SU-DHL-6 (cell line): ENCODE data around the gene THRA.

Source experiments
- H2AFZ ChIP-seq: fragments of 200-600 bp; sonication (generic); 2 replicates; pipeline ENCODE4 v1.6.1; 2014; ENCODE audit warnings: low read depth, mild to moderate bottlenecking, moderate library complexity, mixed read lengths, antibody characterized with exemption, low read length; ENCODE audit not compliant: severe bottlenecking
- H3F3A ChIP-seq: fragments of 200-600 bp; shearing (Covaris generic); 2 replicates; pipeline ENCODE4 v1.6.0; 2016; ENCODE audit warnings: antibody characterized with exemption, mild to moderate bottlenecking; ENCODE audit not compliant: insufficient read depth
- H3K27ac ChIP-seq: fragments of 200-600 bp; sonication (generic); 2 replicates; pipeline ENCODE4 v1.5.1; 2016; ENCODE audit warnings: low read depth, mild to moderate bottlenecking, low read length, moderate library complexity, mixed read lengths
- H3K27me3 ChIP-seq: fragments of 200-600 bp; sonication (generic), shearing (Covaris generic); 2 replicates; pipeline ENCODE4 v1.6.0; 2014; ENCODE audit warnings: mild to moderate bottlenecking, low read length
- H3K36me3 ChIP-seq: fragments of 200-600 bp; sonication (generic); 2 replicates; pipeline ENCODE4 v1.6.1; 2014; ENCODE audit warnings: mild to moderate bottlenecking, low read length, mixed read lengths
- H3K4me2 ChIP-seq: fragments of 300-600, 200-600 bp; shearing (Covaris generic), sonication (generic); 2 replicates; pipeline ENCODE4 v1.6.0; 2014; ENCODE audit warnings: low read length, low read depth, mild to moderate bottlenecking; ENCODE audit not compliant: poor library complexity, severe bottlenecking
- H3K4me3 ChIP-seq: fragments of 200-600 bp; sonication (generic); 2 replicates; pipeline ENCODE4 v1.5.1; 2014; ENCODE audit warnings: antibody characterized with exemption, low read length, mild to moderate bottlenecking, mixed read lengths; ENCODE audit not compliant: insufficient read depth, poor library complexity, severe bottlenecking
- H3K79me2 ChIP-seq: fragments of 200-600 bp; sonication (generic); 2 replicates; pipeline ENCODE4 v1.6.1; 2014; ENCODE audit warnings: mild to moderate bottlenecking, low read length, moderate library complexity; ENCODE audit not compliant: insufficient read depth
- H3K9ac ChIP-seq: fragments of 200-600 bp; sonication (generic); 2 replicates; pipeline ENCODE4 v1.7.0; 2014; ENCODE audit warnings: mild to moderate bottlenecking, low read length
- H3K9me2 ChIP-seq: fragments of 200-600 bp; sonication (generic); replicated peaks from 2 replicates; pipeline ENCODE4 v1.6.1; 2014; ENCODE audit warnings: low read length; ENCODE audit not compliant: insufficient read depth
- H3K9me3 ChIP-seq: fragments of 200-600 bp; sonication (generic); 2 replicates; pipeline ENCODE4 v1.6.1; 2014; ENCODE audit warnings: low read length, mixed read lengths; ENCODE audit not compliant: insufficient read depth
- H4K20me1 ChIP-seq: fragments of 200-600 bp; sonication (generic); 2 replicates; pipeline ENCODE4 v1.6.1; 2014; ENCODE audit warnings: low read depth, mild to moderate bottlenecking, antibody characterized with exemption, low read length, moderate library complexity, mixed read lengths
- CTCF ChIP-seq: fragments of 200-600 bp; sonication (generic); IDR thresholded peaks from one replicate; pipeline ENCODE4 v1.5.1; 2017; ENCODE audit warnings: antibody characterized with exemption, mild to moderate bottlenecking, low read length, moderate library complexity; ENCODE audit not compliant: insufficient read depth, poor library complexity, severe bottlenecking
- EZH2phosphoT487 ChIP-seq: fragments of 200-600 bp; sonication (generic), shearing (Covaris generic); conservative IDR thresholded peaks from 2 replicates; pipeline ENCODE4 v1.6.1; 2018; ENCODE audit warnings: mild to moderate bottlenecking, antibody characterized with exemption, low read length, moderate library complexity, mixed read lengths

The THRA gene

DNA sequence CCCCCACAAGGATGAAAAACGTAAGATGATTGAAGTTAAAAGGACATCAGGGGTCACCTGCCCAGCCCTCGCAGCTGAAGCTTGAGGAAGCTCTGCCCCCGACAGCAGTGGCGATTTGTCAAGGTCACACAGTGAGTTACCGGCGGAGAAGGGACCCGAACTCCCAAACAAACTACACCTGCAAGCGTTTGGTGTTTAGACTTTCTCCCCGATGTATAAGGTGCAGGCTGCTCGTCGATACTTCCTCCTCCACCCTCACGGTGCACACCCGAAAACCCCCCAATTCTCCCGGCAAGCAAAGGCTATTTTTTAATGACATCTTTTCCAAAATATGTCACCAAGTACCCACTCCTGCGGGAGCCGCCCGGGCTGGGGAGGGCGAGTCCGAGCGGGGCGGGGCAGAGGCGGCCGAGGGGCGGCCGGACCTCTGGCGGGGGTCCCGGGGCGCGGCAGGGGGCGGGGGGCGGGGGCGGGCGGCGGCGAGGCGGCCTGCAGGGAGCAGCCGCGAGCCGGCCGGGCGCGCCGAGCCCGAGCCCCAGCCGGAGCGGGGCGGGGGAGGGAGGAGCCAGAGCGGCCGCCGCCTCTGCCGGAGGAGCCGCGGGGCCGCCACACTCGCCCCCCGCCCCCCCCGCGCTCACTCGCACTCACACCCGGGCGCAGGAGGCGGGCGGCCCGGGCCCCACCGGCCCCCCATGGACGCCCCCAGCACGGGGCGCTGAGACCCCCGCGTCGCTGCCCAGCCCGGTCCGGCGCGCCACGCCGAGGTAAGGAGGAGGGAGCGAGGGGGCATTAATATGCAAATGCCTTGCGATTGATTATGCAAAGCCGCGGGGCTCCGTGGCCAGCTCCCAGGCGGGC, at the start of gene THRA:
TSS of gene THRA (plus strand) at position 637 of the 858 bp plus-strand sequence. CDS start 11,524 bp downstream, outside the sequence.
- H3K4me3 ChIP-seq, result peak within 1 kb of the TSS; percentile 69
- H3K36me3 ChIP-seq, result no peaks in the 10 kb centered on the region
- H3K9ac ChIP-seq, result peak within 1 kb of the TSS; percentile 59

DNA sequence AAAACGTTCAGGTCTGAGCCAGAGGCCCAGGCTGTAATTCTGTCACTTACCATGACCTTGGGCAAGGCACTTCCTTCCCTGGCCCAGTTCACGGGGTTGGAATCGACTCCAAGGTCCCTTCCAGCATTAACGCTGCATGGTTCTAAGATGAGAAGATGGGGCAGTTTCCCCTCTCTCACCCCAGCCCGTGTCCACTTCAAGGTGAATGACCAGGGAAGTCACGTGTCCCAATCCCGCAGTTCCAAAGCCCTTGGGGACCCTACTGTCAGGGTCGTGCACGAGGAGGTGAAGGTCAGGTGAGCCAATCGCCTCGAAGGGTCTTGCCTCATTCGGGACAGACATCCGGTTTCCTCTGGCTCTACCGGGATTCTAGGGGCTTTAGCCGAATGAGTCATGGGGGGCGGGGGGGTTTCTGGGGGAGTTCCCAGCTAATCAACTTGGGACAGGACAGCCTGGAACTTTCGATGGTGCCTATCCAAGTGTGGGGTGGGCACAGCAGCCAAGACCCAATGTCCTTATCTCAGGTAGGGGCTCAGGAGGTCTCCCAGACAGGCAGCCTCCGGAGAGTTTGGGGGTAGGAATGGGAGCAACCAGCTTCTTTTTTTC, 48.3 kb upstream of the THRA start:
- no peak overlapping the region for H3K27ac ChIP-seq
- no peak overlapping the region for H3K9ac ChIP-seq

More for the DNA sequence above, at the start of gene THRA:
- H3F3A ChIP-seq, result no peaks in the 10 kb centered on the region
- no peaks in the 10 kb centered on the region for H3K79me2 ChIP-seq
- H4K20me1 ChIP-seq, result no peaks in the 10 kb centered on the region
- TF ChIP-seq CTCF, result no peak
- no peak for TF ChIP-seq EZH2phosphoT487
- no peaks in the 10 kb centered on the region for H3K27me3 ChIP-seq
- H3K27ac ChIP-seq, result no peak within 1 kb of the TSS
- no peaks in the 10 kb centered on the region for H3K9me2 ChIP-seq
- H3K4me2 ChIP-seq, result peak within 1 kb of the TSS; percentile 77
- H3K9me3 ChIP-seq, result no peaks in the 10 kb centered on the region
- H2AFZ ChIP-seq, result peak within 1 kb of the TSS; percentile 88

More for the DNA sequence above, 48.3 kb upstream of the THRA start:
- Histone ChIP-seq H3F3A (no peaks in the 10 kb centered on the region), H3K4me2 (no peak overlapping the region), H3K4me3 (no peak overlapping the region), H3K27me3 (no peaks in the 10 kb centered on the region), H2AFZ (no peak overlapping the region), H3K36me3 (no peaks in the 10 kb centered on the region), H3K79me2 (no peaks in the 10 kb centered on the region), H3K9me3 (no peaks in the 10 kb centered on the region), H4K20me1 (no peaks in the 10 kb centered on the region), H3K9me2 (no peaks in the 10 kb centered on the region)
- TF ChIP-seq CTCF (no peak), EZH2phosphoT487 (no peak)
